NT2/D1 (cell line): Measurements from ENCODE around the gene METTL15.

ENCODE experiments used
- YY1 ChIP-seq: IDR thresholded peaks from 2 replicates; pipeline ENCODE4 v1.6.1; 2011; ENCODE audit not compliant: insufficient read length, insufficient read depth
- ZNF274 ChIP-seq: IDR thresholded peaks from 2 replicates; pipeline ENCODE4 v1.6.1; 2011; ENCODE audit warnings: mild to moderate bottlenecking, low read depth, low read length

GRCh38 chr11:28343304-28344233 lies 235.4 kb downstream of the METTL15 start:
- TF ChIP-seq YY1 (no peak), ZNF274 (no peak)
